HL-60 (cell line): Measurements from ENCODE around the gene FOLR2.

Experiments
- CTCF ChIP-seq: IDR thresholded peaks from one replicate; pipeline ENCODE4 v1.5.1; 2011; ENCODE audit warnings: low read length, control low read depth, inconsistent platforms; ENCODE audit not compliant: insufficient read depth
- GABPA ChIP-seq: IDR thresholded peaks from 2 replicates; pipeline ENCODE4 v1.6.1; 2012; ENCODE audit warnings: low read depth
- POLR2AphosphoS5 ChIP-seq: IDR thresholded peaks from 2 replicates; pipeline ENCODE4 v1.6.1; 2012; ENCODE audit warnings: low read depth
- REST ChIP-seq: IDR thresholded peaks from 2 replicates; pipeline ENCODE4 v1.6.1; 2012; ENCODE audit warnings: low read depth; ENCODE audit not compliant: insufficient replicate concordance
- SPI1 ChIP-seq: IDR thresholded peaks from 2 replicates; pipeline ENCODE4 v1.6.1; 2012; ENCODE audit warnings: low read depth, mild to moderate bottlenecking, borderline replicate concordance

GRCh38 chr11:72190631-72191071 is 25.9 kb upstream of the FOLR2 start:
- TF ChIP-seq CTCF: no peak
- TF ChIP-seq POLR2AphosphoS5: no peak
- TF ChIP-seq SPI1: no peak
- TF ChIP-seq GABPA: no peak
- no peak for TF ChIP-seq REST
